Thyroid gland (tissue), 4 donors: Measurements from ENCODE around the gene YPEL3.

Experiments
- POLR2A ChIP-seq, 2 donors: fragments of 450-650 bp; IDR thresholded peaks; one replicate each; pipeline ENCODE4 v1.6.1; 2017; ENCODE audit warnings: antibody characterized with exemption in 2 of 2, mild to moderate bottlenecking in 2 of 2, moderate library complexity in 1 of 2
- TF ChIP-seq, protein P1 (sequence below), 6 experiments: fragments of 200-600 bp in 3 of 6; fragments of 450-650 bp in 3 of 6; sonication (generic) in 3 of 6; IDR thresholded peaks; one replicate each; pipeline ENCODE4 v1.5.1; 2016 to 2019; ENCODE audit warnings: antibody characterized with exemption in 6 of 6, mild to moderate bottlenecking in 2 of 6, inconsistent platforms in 1 of 6, moderate library complexity in 1 of 6

DNA sequence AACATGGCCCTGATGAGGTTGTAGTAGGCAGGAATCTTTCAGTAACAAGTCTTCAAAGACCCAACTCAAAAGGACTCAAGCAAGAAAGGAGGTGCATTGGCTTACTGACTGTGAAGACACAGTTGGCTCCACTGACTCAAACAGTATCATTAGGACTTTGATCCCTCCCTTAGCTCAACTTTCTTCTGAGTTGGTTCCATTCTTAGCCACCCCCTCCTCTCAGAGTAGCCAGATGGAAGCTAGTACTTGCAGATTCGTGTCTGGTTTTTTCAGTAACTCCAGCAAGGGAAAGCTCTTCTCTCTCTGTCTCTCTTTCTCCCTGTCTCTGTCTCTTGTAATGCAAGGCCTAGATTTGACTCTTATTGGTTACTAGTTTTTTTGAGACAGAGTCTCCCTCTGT, 32.0 kb upstream of the YPEL3 start:
- TF ChIP-seq, protein P1, sequence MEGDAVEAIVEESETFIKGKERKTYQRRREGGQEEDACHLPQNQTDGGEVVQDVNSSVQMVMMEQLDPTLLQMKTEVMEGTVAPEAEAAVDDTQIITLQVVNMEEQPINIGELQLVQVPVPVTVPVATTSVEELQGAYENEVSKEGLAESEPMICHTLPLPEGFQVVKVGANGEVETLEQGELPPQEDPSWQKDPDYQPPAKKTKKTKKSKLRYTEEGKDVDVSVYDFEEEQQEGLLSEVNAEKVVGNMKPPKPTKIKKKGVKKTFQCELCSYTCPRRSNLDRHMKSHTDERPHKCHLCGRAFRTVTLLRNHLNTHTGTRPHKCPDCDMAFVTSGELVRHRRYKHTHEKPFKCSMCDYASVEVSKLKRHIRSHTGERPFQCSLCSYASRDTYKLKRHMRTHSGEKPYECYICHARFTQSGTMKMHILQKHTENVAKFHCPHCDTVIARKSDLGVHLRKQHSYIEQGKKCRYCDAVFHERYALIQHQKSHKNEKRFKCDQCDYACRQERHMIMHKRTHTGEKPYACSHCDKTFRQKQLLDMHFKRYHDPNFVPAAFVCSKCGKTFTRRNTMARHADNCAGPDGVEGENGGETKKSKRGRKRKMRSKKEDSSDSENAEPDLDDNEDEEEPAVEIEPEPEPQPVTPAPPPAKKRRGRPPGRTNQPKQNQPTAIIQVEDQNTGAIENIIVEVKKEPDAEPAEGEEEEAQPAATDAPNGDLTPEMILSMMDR (IDR thresholded peaks at IDR 0.05) = no peak
- TF ChIP-seq POLR2A (IDR thresholded peaks at IDR 0.05) = no peak
